Parathyroid adenoma (tissue), 2 donors: ENCODE results near the gene ERGIC3.
"Not testable (repeated sequence)": the region's sequence is repeated elsewhere in the genome, so short reads cannot be mapped to it uniquely, and the experiment has no call there.

Experiments used
- H2AFZ ChIP-seq: fragments of 300-600 bp; sonication (generic); one replicate; pipeline ENCODE4 v1.7.0; 2017; ENCODE audit warnings: antibody characterized with exemption, mild to moderate bottlenecking
- H3K27ac ChIP-seq: fragments of 300-600 bp; sonication (generic); one replicate; pipeline ENCODE4 v1.7.0; 2017
- H3K27me3 ChIP-seq: fragments of 300-600 bp; sonication (generic); one replicate; pipeline ENCODE4 v1.7.0; 2017; ENCODE audit warnings: low read length; ENCODE audit not compliant: control insufficient read depth, insufficient read depth
- H3K36me3 ChIP-seq: fragments of 300-600 bp; sonication (generic); one replicate; pipeline ENCODE4 v1.7.0; 2017; ENCODE audit warnings: low read length; ENCODE audit not compliant: control insufficient read depth, insufficient read depth
- H3K4me1 ChIP-seq: fragments of 300-600 bp; sonication (generic); one replicate; pipeline ENCODE4 v1.7.0; 2017; ENCODE audit warnings: control low read depth
- H3K4me2 ChIP-seq: fragments of 300-600 bp; sonication (generic); one replicate; pipeline ENCODE4 v1.7.0; 2017; ENCODE audit warnings: low read length
- H3K4me3 ChIP-seq: fragments of 300-600 bp; sonication (generic); one replicate; pipeline ENCODE4 v1.7.0; 2017; ENCODE audit warnings: low read depth, low read length
- H3K79me2 ChIP-seq: fragments of 300-600 bp; sonication (generic); one replicate; pipeline ENCODE4 v1.7.0; 2017; ENCODE audit warnings: control low read depth
- H3K9ac ChIP-seq: fragments of 300-600 bp; sonication (generic); one replicate; pipeline ENCODE4 v1.7.0; 2017; ENCODE audit warnings: mild to moderate bottlenecking
- H3K9me3 ChIP-seq: fragments of 300-600 bp; sonication (generic); one replicate; pipeline ENCODE4 v1.7.0; 2017; ENCODE audit warnings: low read length; ENCODE audit not compliant: control insufficient read depth
- CTCF ChIP-seq: fragments of 300-600 bp; sonication (generic); IDR thresholded peaks from one replicate; pipeline ENCODE4 v1.7.0; 2017; ENCODE audit warnings: antibody characterized with exemption, mild to moderate bottlenecking
- donor health status: primary hyperparathyroidism.

ERGIC3 gene

GRCh38 chr20:35515949-35516645, 25.8 kb upstream of the ERGIC3 start:
- H3K9ac ChIP-seq = no peak overlapping the region
- no peak overlapping the region for H2AFZ ChIP-seq
- no peaks in the 10 kb centered on the region for H3K9me3 ChIP-seq
- H3K27me3 ChIP-seq = no peaks in the 10 kb centered on the region
- H3K4me2 ChIP-seq = no peak overlapping the region
- TF ChIP-seq CTCF = no peak
- no peak overlapping the region for H3K27ac ChIP-seq
- no peaks in the 10 kb centered on the region for H3K36me3 ChIP-seq
- H3K4me1 ChIP-seq = no peaks in the 10 kb centered on the region
- H3K4me3 ChIP-seq = no peak overlapping the region
- H3K79me2 ChIP-seq = no peaks in the 10 kb centered on the region

- TF ChIP-seq CTCF = no peak
- Histone ChIP-seq H3K9me3 (no peaks in the 10 kb centered on the region), H2AFZ (no peak overlapping the region), H3K27me3 (no peaks in the 10 kb centered on the region), H3K79me2 (no peaks in the 10 kb centered on the region), H3K9ac (no peak overlapping the region), H3K4me1 (no peaks in the 10 kb centered on the region), H3K27ac (no peak overlapping the region), H3K4me3 (no peak overlapping the region), H3K36me3 (no peaks in the 10 kb centered on the region), H3K4me2 (no peak overlapping the region)
Measured at GRCh38 chr20:35517125-35517524, 24.8 kb upstream of the ERGIC3 start.

- not testable (repeated sequence) for H3K9me3 ChIP-seq, H3K79me2 ChIP-seq, H3K4me1 ChIP-seq, H3K36me3 ChIP-seq, H3K27me3 ChIP-seq, H3K4me2 ChIP-seq, H2AFZ ChIP-seq, H3K27ac ChIP-seq, H3K9ac ChIP-seq, H3K4me3 ChIP-seq
Measured at GRCh38 chr20:35517767-35518166, 24.1 kb upstream of the ERGIC3 start.

GRCh38 chr20:35518955-35519354, 22.9 kb upstream of the ERGIC3 start:
- TF ChIP-seq CTCF = no peak
- Histone ChIP-seq H3K79me2 (no peaks in the 10 kb centered on the region), H3K9me3 (no peaks in the 10 kb centered on the region), H3K9ac (no peak overlapping the region), H3K4me3 (no peak overlapping the region), H3K27me3 (no peaks in the 10 kb centered on the region), H3K4me1 (no peaks in the 10 kb centered on the region), H3K36me3 (no peaks in the 10 kb centered on the region), H2AFZ (no peak overlapping the region), H3K27ac (no peak overlapping the region), H3K4me2 (no peak overlapping the region)

- Histone ChIP-seq H3K79me2 (no peaks in the 10 kb centered on the region), H2AFZ (no peak overlapping the region), H3K27ac (no peak overlapping the region), H3K4me1 (no peaks in the 10 kb centered on the region), H3K9ac (no peak overlapping the region), H3K4me3 (no peak overlapping the region), H3K27me3 (no peaks in the 10 kb centered on the region), H3K36me3 (no peaks in the 10 kb centered on the region), H3K9me3 (no peaks in the 10 kb centered on the region), H3K4me2 (no peak overlapping the region)
- no peak for TF ChIP-seq CTCF
Measured at GRCh38 chr20:35523298-35523888, 18.5 kb upstream of the ERGIC3 start.
